Mesendoderm (in vitro differentiated cells): ENCODE data around the gene WBP11.

Experiments
- DNase-seq: peaks from one replicate; pipeline ENCODE4 v3.0.0; 2013
- H2AK5ac ChIP-seq: 2 replicates; pipeline ENCODE4 v1.6.1; 2013; ENCODE audit warnings: low read length, inconsistent platforms
- H2BK120ac ChIP-seq: 2 replicates; pipeline ENCODE4 v1.6.1; 2013; ENCODE audit warnings: low read depth, mild to moderate bottlenecking, low read length, moderate library complexity, mixed read lengths
- H2BK15ac ChIP-seq: replicated peaks from 2 replicates; pipeline ENCODE4 v1.6.1; 2013; ENCODE audit warnings: low read depth, mild to moderate bottlenecking, moderate library complexity
- H2BK5ac ChIP-seq: 2 replicates; pipeline ENCODE4 v1.6.1; 2013; ENCODE audit warnings: low read length, inconsistent platforms
- H3K18ac ChIP-seq: 2 replicates; pipeline ENCODE4 v1.6.1; 2013; ENCODE audit warnings: mild to moderate bottlenecking, low read length, mixed read lengths
- H3K23ac ChIP-seq: one replicate; pipeline ENCODE4 v1.6.1; 2013; ENCODE audit warnings: low read length
- H3K27ac ChIP-seq: 2 replicates; pipeline ENCODE4 v1.5.1; 2013; ENCODE audit warnings: low read depth, mild to moderate bottlenecking, inconsistent platforms, low read length, moderate library complexity
- H3K27me3 ChIP-seq: 2 replicates; pipeline ENCODE4 v1.6.1; 2013; ENCODE audit warnings: low read length, control low read depth, mild to moderate bottlenecking, inconsistent platforms; ENCODE audit not compliant: insufficient read depth, poor library complexity
- H3K36me3 ChIP-seq: 2 replicates; pipeline ENCODE4 v1.6.1; 2013; ENCODE audit warnings: low read length, inconsistent platforms; ENCODE audit not compliant: control insufficient read depth, insufficient read depth
- H3K4ac ChIP-seq: one replicate; pipeline ENCODE4 v1.6.1; 2013; ENCODE audit warnings: low read depth, mild to moderate bottlenecking, low read length, moderate library complexity
- H3K4me1 ChIP-seq: 2 replicates; pipeline ENCODE4 v1.6.1; 2013; ENCODE audit warnings: low read depth, low read length, inconsistent platforms; ENCODE audit not compliant: control insufficient read depth
- H3K4me2 ChIP-seq: 2 replicates; pipeline ENCODE4 v1.6.1; 2013; ENCODE audit warnings: low read length
- H3K4me3 ChIP-seq: 2 replicates; pipeline ENCODE4 v1.5.1; 2013; ENCODE audit warnings: mild to moderate bottlenecking, low read length
- H3K56ac ChIP-seq: one replicate; pipeline ENCODE4 v1.6.1; 2013; ENCODE audit warnings: low read length
- H3K79me1 ChIP-seq: 2 replicates; pipeline ENCODE4 v1.6.1; 2013; ENCODE audit warnings: low read length, inconsistent platforms
- H3K79me2 ChIP-seq: 2 replicates; pipeline ENCODE4 v1.6.1; 2013; ENCODE audit warnings: mild to moderate bottlenecking, low read length; ENCODE audit not compliant: control insufficient read depth, insufficient read depth
- H3K9ac ChIP-seq: 2 replicates; pipeline ENCODE4 v1.6.1; 2013; ENCODE audit warnings: low read length, inconsistent platforms
- H4K5ac ChIP-seq: one replicate; pipeline ENCODE4 v1.6.1; 2013; ENCODE audit warnings: low read length
- H4K8ac ChIP-seq: one replicate; pipeline ENCODE4 v1.6.1; 2013; ENCODE audit warnings: low read depth, mild to moderate bottlenecking, control low read depth, low read length, moderate library complexity
- WGBS: extraction: QIAGEN DNeasy Blood & Tissue Kit; methylation state at CpG from one replicate; pipeline ENCODE4 v1.1.7; 2013; ENCODE audit warnings: low lambda C conversion rate, missing lambda C conversion rate; ENCODE audit not compliant: insufficient coverage; ENCODE audit errors: extremely low coverage; 5-methylcytosine and 5-hydroxymethylcytosine counted together

WBP11 gene

DNA sequence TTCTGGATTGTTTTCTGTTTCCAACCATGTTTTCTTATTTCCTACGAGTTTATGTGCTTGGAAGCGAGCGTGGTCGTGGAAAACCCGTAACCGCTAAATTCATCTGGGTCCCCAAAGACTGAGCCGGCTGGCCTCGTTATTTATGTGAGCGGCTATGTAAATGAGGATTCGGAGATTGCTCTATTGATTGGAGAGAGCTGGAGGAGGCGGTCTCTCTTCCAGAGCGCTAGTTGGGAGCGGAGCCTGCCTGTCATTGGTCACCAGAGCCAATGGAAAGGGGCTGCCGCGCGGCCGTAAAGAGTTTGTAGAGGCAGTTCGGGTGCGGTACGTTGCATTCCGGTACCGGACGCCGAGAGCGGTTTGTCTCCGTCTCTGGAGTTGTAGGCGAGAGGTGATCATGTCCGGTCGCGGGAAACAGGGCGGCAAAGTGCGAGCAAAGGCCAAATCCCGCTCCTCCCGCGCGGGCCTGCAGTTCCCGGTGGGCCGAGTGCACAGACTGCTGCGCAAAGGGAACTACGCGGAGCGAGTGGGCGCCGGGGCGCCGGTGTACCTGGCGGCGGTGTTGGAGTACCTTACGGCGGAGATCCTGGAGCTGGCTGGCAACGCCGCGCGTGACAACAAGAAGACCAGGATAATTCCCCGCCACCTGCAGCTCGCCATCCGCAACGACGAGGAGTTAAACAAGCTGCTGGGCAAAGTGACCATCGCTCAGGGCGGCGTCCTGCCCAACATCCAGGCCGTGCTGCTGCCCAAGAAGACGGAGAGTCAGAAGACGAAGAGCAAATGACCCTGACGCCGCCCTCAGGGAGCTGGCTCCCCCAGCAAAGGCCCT lies 29.0 kb downstream of the WBP11 start:
- H3K36me3 ChIP-seq = no peaks in the 10 kb centered on the region
- no peak overlapping the region for H2BK15ac ChIP-seq
- WGBS = no CpG with 5 or more reads among the region's 67 CpGs
- H2AK5ac ChIP-seq = no peak overlapping the region
- H3K79me2 ChIP-seq = no peaks in the 10 kb centered on the region
- H3K4ac ChIP-seq = no peak overlapping the region
- no peaks in the 10 kb centered on the region for H3K4me1 ChIP-seq
- H3K79me1 ChIP-seq = peaks cover 1% of the 10 kb centered on the region
- H3K56ac ChIP-seq = peak overlapping the region; percentile 92
- H3K18ac ChIP-seq = peak overlapping the region; percentile 71
- H2BK5ac ChIP-seq = no peak overlapping the region
- DNase-seq = peak; percentile 98
- H4K5ac ChIP-seq = no peak overlapping the region
- peak overlapping the region; percentile 71 for H3K4me2 ChIP-seq
- H4K8ac ChIP-seq = peak overlapping the region; percentile 58
- peak overlapping the region; percentile 22 for H3K27ac ChIP-seq
- no peaks in the 10 kb centered on the region for H3K27me3 ChIP-seq
- peak overlapping the region; percentile 83 for H3K9ac ChIP-seq
- H3K23ac ChIP-seq = no peak overlapping the region
- peak overlapping the region; percentile 78 for H3K4me3 ChIP-seq
- H2BK120ac ChIP-seq = no peak overlapping the region

DNA sequence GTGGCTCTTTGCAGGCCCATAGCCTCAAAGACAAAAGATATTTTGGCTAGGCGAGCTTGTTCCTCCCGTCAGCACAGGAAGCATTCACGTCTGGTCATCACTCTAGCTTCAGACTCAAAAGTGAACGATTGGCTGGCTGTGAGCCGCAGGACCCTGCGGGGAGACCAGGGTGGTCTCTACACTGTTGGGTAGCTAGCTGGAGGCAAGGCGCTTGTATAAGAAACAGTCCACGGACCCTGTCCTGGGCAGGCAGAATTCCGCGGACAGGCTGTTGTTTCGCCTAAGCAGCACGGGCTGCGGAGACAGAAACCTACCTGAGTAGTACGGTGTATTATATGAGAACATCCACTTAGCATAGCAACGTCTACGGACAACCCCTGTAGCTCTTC lies 29.6 kb downstream of the WBP11 start:
- H3K27me3 ChIP-seq = no peaks in the 10 kb centered on the region
- peaks cover 3% of the 10 kb centered on the region for H3K79me2 ChIP-seq
- H3K27ac ChIP-seq = no peak overlapping the region
- H3K36me3 ChIP-seq = no peaks in the 10 kb centered on the region
- H3K18ac ChIP-seq = peak overlapping the region; percentile 71
- H3K4me1 ChIP-seq = no peaks in the 10 kb centered on the region
- H2BK15ac ChIP-seq = no peak overlapping the region
- H3K4me3 ChIP-seq = peak overlapping the region; percentile 52
- peak overlapping the region; percentile 37 for H2BK5ac ChIP-seq
- H3K4me2 ChIP-seq = peak overlapping the region; percentile 53
- no peak overlapping the region for H2BK120ac ChIP-seq
- peak overlapping the region; percentile 42 for H2AK5ac ChIP-seq
- peak overlapping the region; percentile 83 for H3K23ac ChIP-seq
- peak overlapping the region; percentile 74 for H3K9ac ChIP-seq
- H4K5ac ChIP-seq = no peak overlapping the region
- H4K8ac ChIP-seq = peak overlapping the region; percentile 58
- peak overlapping the region; percentile 37 for H3K4ac ChIP-seq
- peaks cover 1% of the 10 kb centered on the region for H3K79me1 ChIP-seq
- no CpG with 5 or more reads among the region's 16 CpGs for WGBS
- H3K56ac ChIP-seq = peak overlapping the region; percentile 88
- DNase-seq = no peak

- H2AK5ac ChIP-seq = no peak overlapping the region
- no peak overlapping the region for H3K56ac ChIP-seq
- no peaks in the 10 kb centered on the region for H3K27me3 ChIP-seq
- H3K4me1 ChIP-seq = no peaks in the 10 kb centered on the region
- H3K79me1 ChIP-seq = peaks cover 1% of the 10 kb centered on the region
- WGBS = no CpG with 5 or more reads among the region's 5 CpGs
- no peak overlapping the region for H3K4me3 ChIP-seq
- no peak overlapping the region for H3K4me2 ChIP-seq
- no peak overlapping the region for H3K4ac ChIP-seq
- no peak overlapping the region for H3K18ac ChIP-seq
- H3K9ac ChIP-seq = no peak overlapping the region
- no peak overlapping the region for H2BK5ac ChIP-seq
- DNase-seq = no peak
- H3K79me2 ChIP-seq = peaks cover 3% of the 10 kb centered on the region
- H2BK120ac ChIP-seq = no peak overlapping the region
- no peak overlapping the region for H4K5ac ChIP-seq
- H3K36me3 ChIP-seq = no peaks in the 10 kb centered on the region
- H2BK15ac ChIP-seq = no peak overlapping the region
- H3K27ac ChIP-seq = no peak overlapping the region
- H3K23ac ChIP-seq = no peak overlapping the region
- no peak overlapping the region for H4K8ac ChIP-seq
These were observed 30.3 kb downstream of the WBP11 start for GRCh38 chr12:14772946-14773345.

GRCh38 chr12:14771651-14772137 lies 31.6 kb downstream of the WBP11 start:
- no peak overlapping the region for H3K4me3 ChIP-seq
- no peaks in the 10 kb centered on the region for H3K27me3 ChIP-seq
- no peaks in the 10 kb centered on the region for H3K4me1 ChIP-seq
- no peak overlapping the region for H2AK5ac ChIP-seq
- peaks cover 5% of the 10 kb centered on the region for H3K79me2 ChIP-seq
- no peak overlapping the region for H4K8ac ChIP-seq
- H2BK15ac ChIP-seq = no peak overlapping the region
- no peak overlapping the region for H3K4me2 ChIP-seq
- DNase-seq = peak; percentile 70
- no peak overlapping the region for H2BK120ac ChIP-seq
- H4K5ac ChIP-seq = no peak overlapping the region
- no peak overlapping the region for H3K18ac ChIP-seq
- no peak overlapping the region for H3K23ac ChIP-seq
- peak overlapping the region; percentile 39 for H2BK5ac ChIP-seq
- H3K9ac ChIP-seq = peak overlapping the region; percentile 65
- peak overlapping the region; percentile 75 for H3K27ac ChIP-seq
- no peak overlapping the region for H3K4ac ChIP-seq
- peaks cover 1% of the 10 kb centered on the region for H3K79me1 ChIP-seq
- WGBS = no CpG with 5 or more reads among the region's 6 CpGs
- H3K36me3 ChIP-seq = no peaks in the 10 kb centered on the region
- H3K56ac ChIP-seq = peak overlapping the region; percentile 77

DNA sequence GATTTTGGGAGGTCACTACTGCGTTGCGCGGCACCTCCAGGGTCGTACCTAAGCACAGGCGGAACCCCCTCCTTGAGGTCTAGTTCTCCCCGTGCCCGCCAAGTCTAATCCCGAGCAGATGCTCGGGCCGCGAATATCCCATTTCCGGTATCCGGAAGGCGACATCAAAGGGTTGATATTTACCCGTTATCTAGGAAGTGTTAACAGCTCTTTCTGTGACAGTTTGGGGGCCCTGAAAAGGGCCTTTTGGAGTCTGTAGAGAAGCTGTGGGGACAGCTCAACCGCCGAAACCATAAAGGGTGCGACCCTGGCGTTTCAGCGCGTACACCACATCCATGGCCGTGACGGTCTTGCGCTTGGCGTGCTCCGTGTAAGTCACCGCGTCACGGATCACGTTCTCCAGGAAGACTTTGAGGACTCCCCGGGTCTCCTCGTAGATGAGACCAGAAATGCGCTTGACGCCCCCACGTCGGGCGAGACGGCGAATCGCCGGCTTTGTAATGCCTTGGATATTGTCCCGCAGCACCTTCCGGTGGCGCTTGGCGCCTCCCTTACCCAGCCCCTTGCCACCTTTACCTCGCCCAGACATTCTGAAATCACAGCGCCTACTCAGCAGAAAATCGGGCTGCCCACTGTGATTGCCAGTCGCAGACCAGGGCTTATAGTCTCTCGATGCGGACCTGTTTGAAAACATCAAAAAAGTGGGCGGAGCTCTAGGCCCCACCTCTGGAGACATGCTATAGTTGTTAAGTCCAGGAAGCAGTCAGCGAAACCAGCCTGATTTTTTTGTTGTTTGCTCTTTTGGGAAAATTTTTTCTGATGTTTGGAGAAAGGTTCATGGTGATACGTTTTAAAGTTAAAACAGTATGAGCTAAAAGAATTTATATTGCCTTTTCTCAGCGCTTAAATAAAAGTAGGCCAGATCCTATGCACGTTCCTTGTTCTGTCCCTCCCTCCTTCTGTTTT lies 32.5 kb downstream of the WBP11 start:
- peaks cover 1% of the 10 kb centered on the region for H3K79me1 ChIP-seq
- peak overlapping the region; percentile 100 for H3K56ac ChIP-seq
- H2BK5ac ChIP-seq = peak overlapping the region; percentile 86
- H3K4me3 ChIP-seq = peak overlapping the region; percentile 89
- no peak overlapping the region for H4K8ac ChIP-seq
- H3K23ac ChIP-seq = peak overlapping the region; percentile 85
- WGBS = no CpG with 5 or more reads among the region's 56 CpGs
- peak overlapping the region; percentile 47 for H3K4me2 ChIP-seq
- H3K36me3 ChIP-seq = no peaks in the 10 kb centered on the region
- H3K18ac ChIP-seq = peak overlapping the region; percentile 56
- H3K79me2 ChIP-seq = peaks cover 5% of the 10 kb centered on the region
- H4K5ac ChIP-seq = no peak overlapping the region
- H2BK15ac ChIP-seq = no peak overlapping the region
- peak; percentile 98 for DNase-seq
- no peaks in the 10 kb centered on the region for H3K27me3 ChIP-seq
- peak overlapping the region; percentile 27 for H3K4ac ChIP-seq
- no peak overlapping the region for H2BK120ac ChIP-seq
- H2AK5ac ChIP-seq = no peak overlapping the region
- H3K9ac ChIP-seq = peak overlapping the region; percentile 98
- peak overlapping the region; percentile 62 for H3K27ac ChIP-seq
- no peaks in the 10 kb centered on the region for H3K4me1 ChIP-seq
